DMS 273 (cell line): Measurements from ENCODE around the gene TENM4.
"Not testable (repeated sequence)": the region's sequence is repeated elsewhere in the genome, so short reads cannot be mapped to it uniquely, and the experiment has no call there.

ENCODE experiments used
- DNase-seq: peaks from one replicate; lab custom pipeline; 2025; ENCODE audit not compliant: unreplicated experiment; lab: John Stamatoyannopoulos, UW

The TENM4 gene

GRCh38 chr11:78653294-78653909, 787.4 kb downstream of the TENM4 start:
- DNase-seq = no peak

DNA sequence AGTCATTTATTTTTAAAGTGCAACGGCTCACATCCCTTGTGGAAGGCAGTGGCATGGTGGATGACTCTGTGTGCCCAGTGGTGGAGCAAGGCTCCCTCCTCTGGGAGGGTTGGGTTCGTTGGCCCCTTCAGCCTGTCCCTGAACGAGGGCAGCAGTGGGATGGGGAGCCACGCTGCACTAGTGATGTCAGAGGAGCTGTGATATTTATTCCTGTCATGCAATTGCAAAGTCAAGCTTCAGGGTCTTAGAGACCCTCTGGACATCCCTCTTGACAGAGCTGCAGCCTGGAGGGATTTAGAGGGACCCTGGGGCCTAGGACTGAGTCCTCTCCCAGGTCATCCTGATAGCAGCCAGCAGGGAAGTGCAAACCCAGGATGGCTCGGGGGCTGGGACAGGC, 788.0 kb downstream of the TENM4 start:
- no peak for DNase-seq

- DNase-seq = peak; percentile 36
Observed at GRCh38 chr11:78651923-78652842, 788.6 kb downstream of the TENM4 start.

- DNase-seq = no peak
Observed at GRCh38 chr11:78651136-78651775, 789.6 kb downstream of the TENM4 start.

- no peak for DNase-seq
Observed at GRCh38 chr11:78649361-78650215, 791.2 kb downstream of the TENM4 start.

- DNase-seq = no peak
Observed at GRCh38 chr11:78647986-78648875, 792.6 kb downstream of the TENM4 start.

- no peak for DNase-seq
Observed at GRCh38 chr11:78647266-78647915, 793.4 kb downstream of the TENM4 start.

DNA sequence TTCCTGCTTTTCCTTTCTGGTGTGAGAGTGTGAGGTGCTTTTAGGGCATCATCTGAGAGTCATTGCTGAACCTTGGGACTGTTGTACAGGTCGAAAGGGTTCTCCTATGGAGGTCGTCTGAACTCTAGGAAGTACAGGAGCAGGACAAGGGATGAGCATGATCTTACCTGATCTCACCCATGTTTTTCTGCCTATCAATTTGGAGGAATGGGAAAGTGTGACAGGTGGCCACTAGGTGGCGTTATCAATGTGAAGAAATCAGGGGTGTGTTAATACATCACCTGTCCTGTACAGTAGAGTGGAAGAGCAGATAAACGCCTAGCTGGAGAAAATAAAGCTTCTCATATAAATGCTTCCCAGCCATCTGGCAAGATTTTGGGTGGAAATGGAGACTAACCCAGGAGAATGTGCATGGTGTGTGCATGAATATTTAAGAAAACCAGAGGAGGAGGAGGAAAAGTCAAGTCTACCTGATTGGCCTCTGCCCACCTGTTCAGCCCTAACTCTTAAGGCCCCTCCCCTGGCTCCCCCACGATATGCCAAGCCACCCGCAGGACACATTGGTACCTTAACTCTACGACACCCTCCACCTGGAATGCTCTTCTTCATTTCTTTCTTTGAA, 794.2 kb downstream of the TENM4 start:
- DNase-seq = peak; percentile 69

DNA sequence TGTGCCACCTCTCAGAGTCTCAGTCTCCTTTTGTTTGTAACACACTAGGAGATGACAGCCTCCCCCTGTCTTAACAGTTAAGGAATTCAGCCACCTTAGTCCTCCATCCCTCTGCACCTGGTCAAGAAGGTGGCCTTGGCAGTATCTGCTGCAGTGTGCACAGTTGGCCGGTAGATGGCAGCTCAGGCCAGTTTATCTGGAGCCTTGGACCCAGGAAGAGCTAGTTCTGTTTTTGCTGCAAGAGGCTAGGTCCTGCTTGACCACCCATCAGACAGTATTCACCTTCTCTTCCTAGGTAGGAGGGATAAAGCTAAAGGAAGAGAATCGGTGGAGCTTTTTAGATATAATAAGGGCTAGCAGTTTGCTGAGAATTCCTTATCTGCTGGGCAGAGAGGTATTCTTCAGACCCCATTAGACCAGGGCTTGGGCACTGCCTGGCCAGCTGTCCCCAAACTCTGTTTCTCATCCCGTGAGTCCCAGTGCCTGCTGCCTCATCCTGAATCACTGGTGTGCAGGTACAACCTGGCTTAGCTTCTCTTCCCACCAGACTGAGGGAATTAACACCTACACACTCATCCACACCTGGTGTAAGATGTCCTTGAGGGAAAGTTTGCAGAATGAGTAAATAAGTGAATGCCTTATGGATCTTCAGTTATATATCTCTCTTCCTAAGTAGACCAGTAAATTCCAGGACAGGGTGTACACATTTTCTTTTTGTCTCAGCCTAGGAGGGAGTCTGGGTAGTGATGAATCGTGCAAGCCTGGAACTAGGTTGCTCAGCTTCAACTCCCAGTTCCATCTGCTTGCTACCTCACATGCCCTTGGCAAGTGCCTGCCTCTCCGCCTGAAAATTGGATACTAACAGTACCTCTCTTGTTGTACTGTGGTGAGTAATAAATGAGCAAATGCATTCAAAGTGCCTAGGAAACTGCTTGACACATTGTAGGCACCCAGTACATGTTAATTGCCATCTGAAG, 795.3 kb downstream of the TENM4 start:
- DNase-seq = peak; percentile 71

- no peak for DNase-seq
Observed at GRCh38 chr11:78643676-78644056, 797.2 kb downstream of the TENM4 start.

GRCh38 chr11:78642979-78643675, 797.7 kb downstream of the TENM4 start:
- DNase-seq = no peak

- DNase-seq = no peak
Observed at GRCh38 chr11:78641541-78641940, 799.3 kb downstream of the TENM4 start.

DNA sequence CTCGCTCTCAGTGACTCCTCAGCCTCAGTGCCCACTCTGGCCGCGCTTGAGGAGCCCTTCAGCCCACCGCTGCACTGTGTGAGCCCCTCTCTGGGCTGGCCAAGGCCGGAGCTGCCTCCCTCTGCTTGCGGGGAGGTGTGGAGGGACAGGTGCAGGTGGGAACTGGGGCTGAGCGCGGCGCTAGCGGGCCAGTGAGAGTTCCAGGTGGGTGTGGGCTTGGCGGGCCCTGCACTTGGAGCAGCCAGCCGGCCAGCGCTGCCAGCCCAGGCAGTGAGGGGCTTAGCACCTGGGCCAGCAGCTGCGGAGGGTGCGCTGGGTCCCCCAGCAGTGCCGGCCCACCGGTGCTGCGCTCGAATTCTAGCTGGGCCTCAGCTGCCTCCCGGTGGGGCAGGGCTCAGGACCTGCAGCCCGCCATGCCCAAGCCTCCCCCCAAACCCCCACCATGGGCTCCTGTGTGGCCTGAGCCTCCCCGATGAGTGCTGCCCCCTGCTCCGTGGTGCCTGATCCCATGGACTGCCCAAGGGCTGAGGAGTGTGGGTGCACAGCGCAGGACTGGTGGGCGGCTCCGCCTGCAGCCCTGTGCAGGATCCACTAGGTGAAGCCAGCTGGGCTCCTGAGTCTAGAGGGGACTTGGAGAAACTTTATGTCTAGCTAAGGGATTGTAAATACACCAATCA, 802.0 kb downstream of the TENM4 start:
- DNase-seq = no peak

DNA sequence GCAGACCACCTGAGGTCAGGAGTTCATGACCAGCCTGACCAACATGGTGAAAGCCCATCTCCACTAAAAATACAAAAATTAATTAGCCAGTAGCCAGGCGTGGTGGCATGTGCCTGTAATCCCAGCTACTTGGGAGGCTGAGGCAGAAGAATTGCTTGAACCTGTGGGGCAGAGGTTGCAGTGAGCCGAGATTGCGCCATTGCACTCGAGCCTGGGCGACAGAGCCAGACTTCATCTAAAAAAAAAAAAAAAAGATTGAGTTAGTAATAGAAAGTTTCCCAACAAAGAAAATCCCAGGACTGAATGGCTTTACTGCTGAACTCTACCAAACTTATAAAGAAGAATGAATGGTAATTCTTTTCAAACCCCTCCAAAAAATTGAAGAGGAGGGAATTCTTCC, 803.3 kb downstream of the TENM4 start:
- not testable (repeated sequence) for DNase-seq

- no peak for DNase-seq
Observed at GRCh38 chr11:78635814-78636506, 804.9 kb downstream of the TENM4 start.
